ENCODE results near the gene TSEN2.

DNA sequence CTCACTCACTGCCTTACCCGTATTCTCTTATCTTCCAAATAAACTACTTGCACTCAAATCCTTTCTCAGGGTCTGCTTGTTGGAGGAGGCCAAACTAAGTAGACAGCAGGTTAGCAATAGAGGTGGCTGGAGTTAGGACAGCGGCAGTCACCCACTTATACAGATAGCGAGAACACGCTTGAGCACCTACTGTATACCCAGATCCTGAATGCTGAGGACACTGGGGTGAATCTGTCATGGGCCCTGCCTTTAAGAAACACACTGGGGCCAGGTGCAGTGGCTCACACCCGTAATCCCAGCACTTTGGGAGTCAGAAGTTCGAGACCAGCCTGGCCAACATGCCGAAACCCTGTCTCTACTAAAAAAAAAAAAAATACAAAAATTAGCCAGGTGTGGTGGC, 38.0 kb upstream of the TSEN2 start:
- TF ChIP-seq POLR2A (IDR thresholded peaks at IDR 0.05) (no peak), POLR2AphosphoS5 (IDR thresholded peaks at IDR 0.05) (no peak)
- TF ChIP-seq, protein P1, sequence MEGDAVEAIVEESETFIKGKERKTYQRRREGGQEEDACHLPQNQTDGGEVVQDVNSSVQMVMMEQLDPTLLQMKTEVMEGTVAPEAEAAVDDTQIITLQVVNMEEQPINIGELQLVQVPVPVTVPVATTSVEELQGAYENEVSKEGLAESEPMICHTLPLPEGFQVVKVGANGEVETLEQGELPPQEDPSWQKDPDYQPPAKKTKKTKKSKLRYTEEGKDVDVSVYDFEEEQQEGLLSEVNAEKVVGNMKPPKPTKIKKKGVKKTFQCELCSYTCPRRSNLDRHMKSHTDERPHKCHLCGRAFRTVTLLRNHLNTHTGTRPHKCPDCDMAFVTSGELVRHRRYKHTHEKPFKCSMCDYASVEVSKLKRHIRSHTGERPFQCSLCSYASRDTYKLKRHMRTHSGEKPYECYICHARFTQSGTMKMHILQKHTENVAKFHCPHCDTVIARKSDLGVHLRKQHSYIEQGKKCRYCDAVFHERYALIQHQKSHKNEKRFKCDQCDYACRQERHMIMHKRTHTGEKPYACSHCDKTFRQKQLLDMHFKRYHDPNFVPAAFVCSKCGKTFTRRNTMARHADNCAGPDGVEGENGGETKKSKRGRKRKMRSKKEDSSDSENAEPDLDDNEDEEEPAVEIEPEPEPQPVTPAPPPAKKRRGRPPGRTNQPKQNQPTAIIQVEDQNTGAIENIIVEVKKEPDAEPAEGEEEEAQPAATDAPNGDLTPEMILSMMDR (IDR thresholded peaks at IDR 0.05 in 8 of 11, conservative IDR thresholded peaks at IDR 0.05 in 3 of 11) = no peak

Data from spleen (tissue), 7 donors.